ENCODE results near the gene PRF1.
"Not testable (repeated sequence)": the region's sequence is repeated elsewhere in the genome, so short reads cannot be mapped to it uniquely, and the experiment has no call there.

The PRF1 gene

DNA sequence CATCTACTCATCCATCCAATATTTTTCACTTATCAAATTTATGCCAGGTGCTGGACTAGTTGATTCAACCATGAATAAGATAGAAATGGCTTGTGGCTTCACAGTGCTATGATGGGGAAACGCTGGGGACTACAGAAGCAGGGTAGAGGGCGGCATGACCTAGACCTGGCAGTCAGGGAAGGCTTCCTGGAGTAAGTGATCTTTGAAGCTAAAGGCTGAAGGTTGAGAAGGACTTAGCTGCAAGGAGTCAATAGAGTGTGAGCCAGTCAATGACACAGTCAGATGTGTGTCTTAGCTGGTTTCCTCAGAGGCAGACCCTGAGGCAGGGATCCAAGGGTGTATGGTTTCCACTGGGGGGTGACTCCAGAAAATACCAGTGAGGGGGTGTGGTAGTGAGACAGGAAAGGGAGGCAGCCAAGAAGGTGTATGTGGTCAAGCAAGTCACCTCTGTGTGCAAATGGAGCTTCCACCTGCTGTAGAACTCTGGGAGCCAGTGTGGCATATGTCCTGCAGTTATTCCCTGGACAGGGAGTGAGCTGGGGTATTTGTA, 10.3 kb downstream of the PRF1 start:
- no peak for DNase-seq

DNA sequence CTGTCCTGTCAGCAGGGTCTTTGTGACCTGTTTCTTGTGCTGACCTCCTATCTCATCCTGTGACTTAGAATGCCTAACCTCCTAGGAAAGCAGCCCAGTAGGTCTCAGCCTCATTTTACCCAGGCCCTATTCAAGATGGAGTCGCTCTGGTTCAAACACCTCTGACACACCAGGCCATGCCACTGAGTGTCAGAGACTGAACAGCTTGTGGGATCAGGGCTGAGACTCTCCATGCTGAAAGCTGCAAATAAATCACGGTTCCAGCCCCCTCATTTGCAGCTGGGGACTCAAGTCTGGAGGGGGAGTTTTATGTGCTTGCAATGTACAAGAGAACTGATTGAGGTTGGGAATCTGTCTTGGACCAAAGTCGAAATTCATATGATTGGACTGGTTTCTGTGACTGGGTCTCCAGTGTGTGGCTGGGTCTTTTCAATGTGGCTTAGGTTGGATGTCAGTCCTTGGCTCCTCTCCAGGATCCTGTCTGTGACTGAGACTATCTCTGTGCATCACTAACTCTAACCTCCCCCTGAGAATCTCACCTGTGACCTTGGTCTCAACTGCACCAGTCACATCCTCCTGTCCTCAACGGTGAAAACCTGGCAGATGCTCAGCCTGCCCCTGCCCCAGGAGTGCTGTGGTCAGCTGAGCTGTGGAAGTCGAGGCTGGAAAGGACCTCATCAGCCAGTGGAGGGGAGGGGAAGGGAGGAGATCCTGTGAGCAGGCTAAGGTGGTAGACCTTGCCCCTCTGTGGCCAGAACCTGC, 11.7 kb downstream of the PRF1 start:
- DNase-seq, result no peak

DNA sequence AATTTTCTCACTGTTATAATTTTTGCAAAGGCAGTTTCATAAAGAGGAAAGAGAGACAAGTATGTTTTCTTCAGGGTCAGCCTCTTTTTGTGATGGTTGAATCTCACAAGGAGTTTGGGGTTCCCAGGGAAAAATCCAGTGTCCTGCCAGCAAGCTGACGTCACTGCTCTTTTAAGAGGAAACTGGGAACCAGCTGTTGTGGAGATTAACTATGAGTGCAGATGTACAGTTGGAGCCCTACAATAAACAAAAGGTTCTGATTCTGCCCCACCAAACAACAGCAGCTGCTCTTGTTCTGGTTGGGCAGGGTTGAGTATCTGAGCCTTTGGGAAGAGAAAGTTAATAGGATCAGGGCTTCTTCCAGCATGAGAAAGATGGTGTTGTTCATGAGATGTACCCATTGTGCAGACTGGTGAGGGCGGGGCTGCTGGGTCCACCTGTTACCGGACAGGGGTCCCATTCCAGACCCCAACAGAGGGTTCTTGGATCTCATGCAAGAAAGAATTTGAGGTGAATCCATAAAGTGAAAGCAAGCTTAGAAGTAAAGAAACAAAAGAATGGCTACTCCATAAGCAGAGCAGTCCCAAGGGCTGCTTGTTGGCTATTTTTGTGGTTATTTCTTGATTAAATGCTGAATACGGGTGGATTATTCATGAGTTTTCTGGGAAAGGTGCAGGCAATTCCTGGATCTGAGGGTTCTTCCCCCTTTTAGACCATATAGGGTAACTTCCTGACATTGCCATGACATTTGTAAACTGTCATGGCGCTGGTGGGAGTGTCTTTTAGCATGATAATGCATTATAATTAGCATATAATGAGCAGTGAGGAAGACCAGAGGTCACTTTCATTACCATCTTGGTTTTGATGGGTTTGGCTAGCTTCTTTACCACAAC, 12.5 kb downstream of the PRF1 start:
- DNase-seq, result peak; percentile 7

DNA sequence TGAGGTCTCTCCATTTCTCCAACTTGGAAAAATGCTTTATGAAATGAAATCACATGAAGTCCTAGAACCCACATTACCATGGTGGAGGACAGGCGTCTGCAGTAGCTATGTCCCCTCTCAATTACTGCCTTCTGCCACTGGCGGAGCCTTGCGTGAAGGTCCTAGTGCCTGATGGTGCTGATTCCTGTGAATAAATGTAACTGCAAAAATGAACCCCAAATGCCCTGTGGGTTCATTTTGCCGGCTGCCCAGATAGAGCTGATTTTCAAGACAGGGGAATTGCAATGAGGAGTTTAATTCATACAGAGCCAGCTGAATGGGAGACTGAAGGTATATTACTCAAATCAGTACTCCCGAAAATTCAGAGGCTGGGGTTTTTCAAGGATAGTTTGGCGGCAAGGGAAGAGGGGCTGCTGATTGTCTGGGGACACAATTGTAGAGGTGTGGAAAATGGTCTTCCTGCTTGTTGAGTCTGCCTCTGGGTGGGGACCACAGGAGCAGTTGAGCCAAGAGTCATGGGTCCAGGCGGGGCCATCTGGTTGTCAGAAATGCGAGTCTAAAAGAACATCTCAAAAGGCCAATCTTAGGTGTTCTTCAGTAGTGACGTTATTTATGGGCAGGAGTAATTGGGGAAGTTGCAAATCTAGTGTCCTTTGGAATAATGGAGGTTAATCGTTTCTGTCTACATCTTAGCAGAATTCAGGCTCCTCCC, 13.5 kb downstream of the PRF1 start:
- no peak for DNase-seq

DNA sequence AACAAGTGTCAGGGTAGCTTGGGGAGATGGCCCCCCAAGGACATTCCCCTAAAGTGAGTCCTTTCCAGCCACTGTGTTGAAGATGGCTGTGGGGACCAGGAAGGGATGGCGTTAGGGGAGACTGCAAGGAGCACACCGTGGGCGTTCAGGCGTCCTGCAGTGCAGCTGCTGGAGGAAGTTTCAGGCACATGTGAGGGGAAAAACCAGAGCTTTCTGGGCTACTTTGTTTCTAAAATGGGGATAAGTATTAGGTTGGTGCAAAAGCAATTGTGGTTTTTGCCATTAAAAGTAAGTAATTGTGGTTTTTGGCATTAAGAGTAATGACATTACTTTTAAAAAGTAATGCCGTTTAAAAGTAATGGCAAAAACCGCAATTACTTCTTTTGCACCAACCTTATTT, 14.3 kb downstream of the PRF1 start:
- DNase-seq, result no peak

DNA sequence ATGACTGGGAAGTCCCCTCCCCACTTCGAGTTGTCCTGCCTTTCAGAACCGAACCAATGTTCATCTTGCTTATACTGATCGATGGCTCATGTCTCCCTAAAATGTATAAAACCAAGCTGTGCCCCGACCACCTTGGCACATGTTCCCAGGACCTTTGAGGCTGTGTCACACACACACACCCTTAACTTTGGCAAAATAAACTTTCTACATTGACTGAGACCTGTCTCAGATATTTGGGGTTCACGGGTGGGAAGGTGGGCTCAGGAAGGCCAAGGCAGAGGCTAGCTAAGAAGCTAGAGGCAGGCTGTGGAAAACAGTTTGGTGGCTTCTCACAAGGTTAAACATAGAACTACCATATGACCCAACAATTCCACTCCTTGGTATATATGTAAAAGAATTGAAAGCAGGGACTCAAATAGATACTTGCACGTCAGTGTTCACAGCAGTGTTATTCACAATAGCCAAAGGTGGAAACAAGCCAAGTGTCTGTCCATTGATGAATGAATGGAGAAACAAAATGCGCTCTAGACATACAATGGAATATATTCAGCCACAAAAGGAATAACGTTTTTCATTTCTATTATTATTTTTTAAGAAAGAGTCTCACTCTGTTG, 15.4 kb downstream of the PRF1 start:
- DNase-seq, result no peak

DNA sequence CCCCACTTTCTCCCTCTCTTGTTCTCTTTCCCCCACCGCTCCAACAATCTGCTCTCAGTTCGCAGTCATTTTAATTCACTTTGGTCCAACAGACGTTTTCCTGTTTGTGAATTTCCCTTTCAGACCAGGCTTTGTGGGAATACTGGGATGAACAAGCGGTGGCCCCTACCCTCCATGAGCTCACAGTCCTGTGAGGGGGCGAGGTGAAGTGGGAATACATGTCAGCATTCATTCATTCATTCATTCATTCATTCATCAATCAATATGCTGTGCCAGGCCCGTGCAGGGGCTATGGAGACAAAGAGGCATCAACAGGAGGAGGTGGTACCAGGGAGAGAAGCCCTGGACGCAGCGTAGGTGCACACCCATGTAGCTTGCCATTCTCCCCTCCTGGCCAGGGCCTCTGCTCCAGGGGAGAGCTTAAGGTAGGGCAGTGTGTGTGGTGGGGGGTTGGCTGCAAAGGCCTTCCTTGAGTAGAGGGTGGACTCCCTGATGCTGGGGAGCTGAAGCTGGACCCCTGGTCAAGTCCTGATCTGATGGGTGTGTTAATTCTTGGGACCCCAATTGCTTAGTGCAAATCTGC, 16.1 kb downstream of the PRF1 start:
- no peak for DNase-seq

DNA sequence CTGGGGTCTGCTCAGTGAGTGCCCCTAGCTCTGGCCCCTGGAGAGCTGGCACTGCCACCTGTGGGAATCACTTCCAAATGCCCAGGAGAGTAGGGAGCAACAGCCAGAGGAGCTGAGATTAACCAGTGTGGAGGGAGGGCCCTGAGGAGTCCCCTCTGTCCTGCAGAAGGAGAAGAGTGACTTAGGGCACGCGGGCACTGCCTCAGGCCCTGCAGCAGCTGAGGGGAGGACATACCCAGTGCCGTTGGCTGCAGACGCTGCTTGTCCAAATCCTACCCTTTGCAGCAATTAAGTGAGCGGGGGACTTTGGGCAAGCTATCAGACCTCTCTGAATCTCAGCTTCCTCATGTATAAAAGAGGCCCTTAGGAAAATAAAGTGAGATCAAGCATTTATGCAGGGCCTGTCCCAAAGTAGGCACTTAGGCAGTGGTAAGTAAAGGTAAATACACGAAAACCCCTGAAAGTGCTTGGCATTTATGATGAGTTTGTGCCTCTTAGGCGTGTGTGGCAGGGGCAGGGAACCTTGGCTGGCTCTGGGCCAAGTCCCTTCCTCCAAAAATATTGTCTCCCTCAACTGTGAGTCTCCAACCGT, 16.9 kb downstream of the PRF1 start:
- no peak for DNase-seq

DNA sequence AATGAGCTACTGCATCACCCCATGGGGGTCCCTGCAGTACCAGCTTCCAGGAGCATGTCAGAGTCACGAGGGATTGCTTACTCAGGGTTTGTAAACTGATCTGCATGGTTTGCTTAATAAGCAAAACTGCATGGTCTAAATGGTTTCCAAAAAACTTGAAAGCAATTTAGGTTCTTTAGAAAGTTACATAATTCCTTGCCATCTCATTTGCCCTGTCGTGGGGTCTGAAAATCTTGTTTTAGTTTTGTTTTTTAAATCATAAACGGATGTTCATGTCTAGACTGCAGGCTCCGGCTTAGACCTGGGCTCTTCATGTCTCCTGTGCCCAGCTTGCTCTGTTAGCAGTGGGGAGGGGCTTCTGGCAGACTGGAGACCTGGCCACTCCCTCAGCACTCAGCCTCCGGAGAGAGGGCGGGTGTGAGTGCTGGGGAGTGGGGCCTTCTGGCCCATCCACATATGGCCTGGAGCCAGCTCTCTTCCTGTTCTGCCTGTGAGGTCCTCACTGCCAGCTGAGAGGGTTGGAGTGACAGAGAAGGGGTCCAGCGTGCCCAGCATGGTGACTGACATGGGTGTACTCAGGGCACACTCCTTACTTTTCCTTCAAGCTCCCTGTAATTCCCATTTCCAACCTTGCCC, 17.5 kb downstream of the PRF1 start:
- DNase-seq, result peak; percentile 82

DNA sequence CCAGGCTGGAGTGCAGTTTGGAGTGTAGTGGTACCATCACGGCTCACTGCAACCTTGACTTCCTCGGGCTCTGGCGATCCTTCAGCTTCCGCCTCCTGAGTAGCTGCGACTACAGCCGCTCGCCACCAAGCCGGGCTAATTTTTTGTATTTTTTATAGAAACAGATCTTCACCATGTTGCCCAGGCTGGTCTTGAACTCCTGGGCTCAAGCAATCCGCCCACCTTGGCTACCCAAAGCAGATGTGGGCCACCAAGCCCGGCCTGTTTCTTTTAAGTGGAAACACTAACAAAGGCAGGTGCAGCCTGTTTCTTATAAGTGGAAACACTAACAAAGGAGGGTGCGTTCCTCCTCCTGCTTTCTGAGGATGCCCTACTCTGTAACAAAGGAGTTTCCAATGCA, 18.2 kb downstream of the PRF1 start:
- DNase-seq, result no peak

DNA sequence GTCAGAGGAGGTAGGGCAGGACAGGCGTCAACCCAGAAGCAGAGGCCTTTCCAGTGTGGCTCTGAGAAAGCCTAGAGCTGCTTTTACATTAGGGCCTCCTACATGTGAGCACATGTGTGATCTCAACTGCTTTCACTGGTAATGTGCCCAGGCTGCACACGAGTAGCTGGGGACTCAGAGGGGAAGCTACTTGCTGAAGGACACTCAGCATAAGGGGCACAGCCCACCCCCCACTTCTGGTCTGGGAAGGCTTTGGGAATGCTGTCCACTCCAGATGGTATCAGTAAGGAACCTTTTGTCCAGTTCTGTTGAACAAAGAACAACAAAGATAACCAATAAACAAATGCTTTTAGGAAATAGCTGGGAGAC, 18.9 kb downstream of the PRF1 start:
- DNase-seq, result no peak

DNA sequence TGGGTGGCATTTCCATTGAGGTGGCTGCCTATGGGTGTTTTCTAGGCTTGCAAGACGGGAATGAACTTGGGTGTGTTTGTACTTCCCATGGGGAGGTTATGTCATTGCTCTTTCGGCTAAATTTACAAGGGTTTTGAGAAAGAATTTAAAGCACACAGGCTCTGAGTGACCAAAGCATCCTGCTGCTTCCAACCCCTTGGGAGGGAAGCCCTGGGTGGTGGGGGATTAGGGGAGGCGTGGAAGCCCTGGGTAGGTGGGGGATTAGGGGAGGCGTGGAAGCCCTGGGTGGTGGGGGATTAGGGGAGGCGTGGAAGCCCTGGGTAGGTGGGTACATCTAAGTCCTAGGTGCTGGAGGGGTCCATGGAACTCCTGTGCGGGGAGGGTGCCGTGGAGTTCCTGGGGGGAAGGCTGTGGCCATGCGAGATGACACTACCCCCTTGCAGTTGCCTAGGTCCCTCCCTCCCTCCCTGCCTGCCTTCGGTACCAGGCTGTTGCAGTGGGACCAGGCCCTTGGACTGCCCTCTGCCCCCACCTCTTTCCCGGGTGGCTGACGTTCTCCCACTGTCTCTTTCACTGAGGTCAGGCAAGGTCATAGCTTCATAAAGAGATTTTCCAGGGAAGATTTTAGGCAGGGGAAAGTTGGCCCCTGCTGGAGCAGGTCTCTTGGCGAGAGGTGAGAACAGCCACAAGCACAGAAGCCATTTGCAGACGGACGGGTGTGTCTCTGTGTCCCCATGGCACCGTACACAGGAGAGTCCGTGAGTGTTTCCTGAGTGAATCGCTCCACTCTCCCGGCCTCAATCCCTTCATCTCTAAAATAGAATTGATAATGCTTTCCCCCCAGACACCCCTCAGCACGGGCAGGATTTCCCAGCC, 19.5 kb downstream of the PRF1 start:
- DNase-seq, result no peak

DNA sequence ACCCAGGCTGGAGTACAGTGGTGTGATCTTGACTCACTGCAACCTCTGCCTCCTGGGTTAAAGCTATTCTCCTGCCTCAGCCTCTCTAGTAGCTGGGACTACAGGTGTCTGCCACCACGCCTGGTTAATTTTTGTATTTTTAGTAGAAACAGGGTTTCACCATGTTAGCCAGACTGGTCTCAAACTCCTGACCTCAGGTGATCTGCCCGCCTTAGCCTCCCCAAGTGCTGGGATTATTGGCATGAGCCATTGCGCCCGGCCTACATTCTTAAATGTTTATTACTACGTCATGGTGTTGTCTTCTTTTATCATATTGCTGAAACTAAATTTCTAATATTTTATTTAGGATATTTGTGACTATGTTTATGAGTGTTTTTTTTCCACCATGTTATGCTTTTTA, 21.4 kb downstream of the PRF1 start:
- DNase-seq, result not testable (repeated sequence)

DNA sequence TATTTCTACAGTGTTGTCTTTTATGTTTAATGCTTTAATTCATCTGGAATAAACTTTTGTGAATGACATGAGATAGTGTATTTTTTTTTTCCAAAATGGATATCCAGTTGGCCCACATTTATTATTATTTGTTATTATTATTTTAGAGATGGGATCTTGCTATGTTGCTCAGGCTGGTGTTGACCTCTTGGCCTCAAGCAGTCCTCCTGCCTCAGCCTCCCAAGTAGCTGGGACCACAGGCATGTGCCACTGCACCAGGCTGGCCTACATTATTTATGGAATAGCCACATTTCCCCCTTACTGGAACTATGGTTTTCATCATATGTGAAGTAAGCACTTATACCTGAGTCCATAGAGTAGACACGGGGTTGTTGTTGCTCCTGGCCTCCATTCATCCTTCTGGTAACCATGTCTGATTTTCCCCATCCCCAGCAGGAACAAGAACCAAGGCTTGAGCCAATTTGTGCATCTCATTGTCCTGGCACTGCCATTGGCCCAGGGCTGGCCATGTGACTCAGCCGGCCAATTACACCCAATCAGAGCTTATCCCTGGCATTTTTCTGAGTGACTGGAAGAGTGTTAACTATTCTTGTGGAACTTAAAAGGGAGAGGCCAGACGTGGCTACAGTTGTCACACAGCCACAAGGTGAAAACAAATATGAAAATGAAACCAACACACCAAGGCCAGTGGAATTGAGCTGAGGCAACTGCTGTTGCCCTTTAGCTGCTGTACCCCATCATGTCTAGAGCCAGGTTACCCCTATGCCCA, 23.1 kb downstream of the PRF1 start:
- no peak for DNase-seq

DNA sequence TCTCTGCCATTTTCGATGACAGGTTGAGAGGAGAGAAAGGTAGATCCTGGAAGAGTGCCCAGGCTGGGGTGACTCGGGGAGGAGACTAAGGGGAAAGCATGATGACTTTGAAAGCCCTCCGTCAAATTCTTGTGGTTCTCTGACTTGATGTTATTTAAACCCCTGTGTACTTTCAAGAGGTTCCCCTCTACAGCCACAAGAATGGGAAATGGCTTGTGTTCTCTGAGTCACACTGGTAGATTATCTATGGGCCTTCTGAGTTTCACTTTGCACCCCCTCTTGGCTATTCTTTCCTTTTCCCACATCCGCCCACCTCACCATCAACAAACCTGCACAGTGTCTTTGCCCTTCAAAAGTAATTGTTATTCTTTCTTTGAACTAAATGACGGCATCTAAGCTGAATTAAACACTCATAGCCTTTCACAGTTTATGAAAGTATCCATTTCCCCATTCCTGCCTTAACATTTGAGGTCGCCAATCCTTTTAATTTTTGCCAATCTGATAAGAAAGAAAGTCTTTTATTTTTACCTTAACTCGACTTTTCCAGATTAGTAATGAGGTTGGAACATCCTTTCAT, 24.1 kb downstream of the PRF1 start:
- no peak for DNase-seq

DNA sequence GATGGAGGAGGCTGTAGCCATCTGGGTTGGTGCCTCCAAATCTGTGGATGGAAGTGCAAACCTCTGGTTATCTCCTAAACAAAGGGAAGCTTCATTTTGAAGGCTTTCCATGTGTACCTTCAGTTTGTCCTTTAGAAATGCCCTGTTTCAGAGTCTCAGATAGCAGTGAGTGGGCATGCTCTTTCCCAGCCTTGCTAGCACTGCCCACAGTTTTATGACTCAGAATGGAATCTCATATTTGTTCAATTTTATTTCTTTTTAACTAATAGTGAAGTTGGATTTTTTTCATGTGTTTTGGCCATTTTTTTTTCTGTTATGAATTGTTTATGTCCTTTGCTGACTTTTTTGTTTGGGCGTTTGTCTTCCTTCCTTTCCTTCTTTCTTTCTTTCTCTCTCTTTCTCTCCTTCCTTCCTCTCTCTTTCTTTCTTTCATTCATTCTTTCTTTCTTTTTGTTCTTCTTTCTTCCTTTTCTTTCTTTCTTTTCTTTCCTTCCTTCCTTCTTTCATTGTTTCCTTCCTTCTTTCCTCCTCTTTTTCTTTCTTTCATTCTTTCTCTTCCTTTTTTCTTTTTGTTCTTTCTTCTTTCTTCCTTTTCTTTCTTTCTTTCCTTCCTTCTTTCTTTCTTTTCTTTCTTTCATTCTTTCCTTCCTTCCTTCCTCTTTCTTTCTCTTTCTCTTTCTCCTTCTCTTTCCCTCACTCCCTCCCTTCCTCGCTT, 25.6 kb downstream of the PRF1 start:
- no peak for DNase-seq

DNA sequence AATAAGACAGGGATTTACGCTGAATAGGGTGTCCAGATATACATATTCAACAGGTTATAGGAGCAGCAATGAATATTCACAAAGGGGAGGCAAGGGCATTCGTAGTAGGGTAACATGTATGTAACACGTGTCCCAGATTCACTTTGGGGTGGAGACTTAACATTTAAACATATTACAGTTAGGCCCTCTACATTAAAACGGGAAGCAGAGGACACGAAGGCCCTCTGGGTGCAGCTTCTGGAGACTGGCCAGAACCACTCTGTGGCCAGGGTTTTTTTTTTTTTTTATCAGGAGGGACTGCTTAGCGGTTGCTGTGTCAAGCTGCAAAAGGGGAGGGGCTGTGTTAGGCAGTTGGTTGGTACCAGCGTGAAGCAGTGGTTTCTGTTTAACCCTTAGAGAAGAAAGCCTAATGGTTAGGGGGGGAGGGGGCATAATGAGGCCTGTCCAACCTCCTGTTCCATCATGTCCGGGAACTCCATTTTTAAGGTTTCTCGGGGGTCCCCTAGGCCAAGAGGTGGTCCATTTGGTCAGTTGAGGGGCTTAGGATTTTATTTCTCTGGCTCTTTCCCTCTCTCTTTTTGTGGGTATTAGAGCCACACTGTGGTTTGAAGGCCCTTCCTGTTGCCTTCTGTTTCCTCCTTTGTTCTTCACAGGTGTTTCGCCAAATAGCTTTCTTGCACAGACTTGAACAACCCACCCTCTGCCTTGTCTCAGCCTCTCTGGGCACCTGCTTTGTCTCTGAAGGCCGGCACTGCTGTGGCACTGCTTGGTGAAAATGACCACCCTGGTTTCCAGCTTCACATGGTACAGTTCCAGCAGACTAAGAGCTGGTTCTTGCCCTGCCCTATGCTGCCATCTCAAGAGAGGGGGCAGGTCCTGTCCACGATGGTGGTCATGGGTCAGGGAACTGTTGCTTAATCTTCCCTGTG, 26.4 kb downstream of the PRF1 start:
- DNase-seq, result no peak

DNA sequence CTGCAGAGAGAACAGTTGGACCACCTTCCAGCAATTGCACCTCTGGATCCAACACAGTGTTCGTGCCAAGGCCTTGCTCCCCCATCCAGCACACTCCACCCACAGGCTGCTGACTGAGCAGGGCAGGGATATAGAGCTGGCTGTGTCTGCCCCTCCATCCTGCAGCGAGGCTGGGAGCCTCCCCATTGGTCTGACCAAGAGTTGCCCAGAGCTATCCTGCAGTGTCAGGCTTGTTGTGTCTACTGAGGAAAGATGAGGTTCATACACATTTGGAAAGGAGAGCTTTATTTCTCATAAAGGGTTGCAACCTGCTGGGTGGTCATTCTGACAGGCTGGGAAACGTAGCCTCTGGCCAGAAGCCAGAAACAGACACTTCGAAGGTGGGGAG, 27.1 kb downstream of the PRF1 start:
- DNase-seq, result no peak
